Uterus (tissue), 2 donors: ENCODE data around the gene DTNA.

ENCODE experiments used
- CTCF ChIP-seq, 4 experiments: fragments of 200-600 bp in 2 of 4; fragments of 450-650 bp in 2 of 4; sonication (generic) in 2 of 4; IDR thresholded peaks; one replicate each; pipeline ENCODE4 v1.5.1; 2016 to 2019; ENCODE audit warnings: antibody characterized with exemption in 4 of 4, mild to moderate bottlenecking in 2 of 4, moderate library complexity in 1 of 4
- POLR2A ChIP-seq, 2 donors: fragments of 450-650 bp; IDR thresholded peaks; one replicate each; pipeline ENCODE4 v1.6.1; 2016; ENCODE audit warnings: antibody characterized with exemption in 2 of 2, mild to moderate bottlenecking in 1 of 2, moderate library complexity in 1 of 2

- TF ChIP-seq CTCF (IDR thresholded peaks at IDR 0.05) (no peak), POLR2A (IDR thresholded peaks at IDR 0.05) (no peak)
Observed at GRCh38 chr18:34844072-34844471, 134.0 kb downstream of the DTNA start.
